Suppressor macrophage treated with lipopolysaccharide for 1 hour (primary cell): Measurements from ENCODE around the gene MCTP1.

Experiments used
- DNase-seq, 3 donors: peaks; one replicate each; pipeline ENCODE4 v3.0.0-alpha.2; 2020 to 2022

The MCTP1 gene

GRCh38 chr5:95284572-95285408 is at the start of gene MCTP1:
Gene MCTP1 (minus strand): TSS chr5:95285094.
- peak; percentile 21 to 58 (median 30) for DNase-seq

GRCh38 chr5:95332158-95332557 is 47.3 kb upstream of the MCTP1 start:
- DNase-seq = no peak

GRCh38 chr5:95331358-95331757 is 46.5 kb upstream of the MCTP1 start:
- no peak for DNase-seq

DNA sequence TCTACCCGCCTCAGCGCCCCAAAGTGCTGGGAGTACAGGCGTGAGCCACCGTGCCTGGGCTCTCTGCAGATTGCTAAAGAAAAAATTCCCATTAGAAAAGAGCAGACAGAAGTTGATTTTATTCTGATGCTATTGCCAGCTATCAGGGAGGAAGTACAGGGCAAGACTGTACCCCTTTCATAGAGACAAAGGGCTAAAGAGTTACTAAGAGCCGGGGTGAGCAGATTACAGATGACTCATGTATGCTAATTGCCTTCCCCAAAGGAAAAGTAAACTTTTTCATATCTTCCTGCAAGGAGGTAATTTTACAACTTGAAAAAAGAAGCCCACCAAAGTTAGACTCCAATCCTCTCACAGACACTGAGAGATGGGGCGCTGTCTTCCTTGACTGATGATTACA is 42.3 kb upstream of the MCTP1 start:
- peak in 1 of 3 donors; percentile 5 for DNase-seq

DNA sequence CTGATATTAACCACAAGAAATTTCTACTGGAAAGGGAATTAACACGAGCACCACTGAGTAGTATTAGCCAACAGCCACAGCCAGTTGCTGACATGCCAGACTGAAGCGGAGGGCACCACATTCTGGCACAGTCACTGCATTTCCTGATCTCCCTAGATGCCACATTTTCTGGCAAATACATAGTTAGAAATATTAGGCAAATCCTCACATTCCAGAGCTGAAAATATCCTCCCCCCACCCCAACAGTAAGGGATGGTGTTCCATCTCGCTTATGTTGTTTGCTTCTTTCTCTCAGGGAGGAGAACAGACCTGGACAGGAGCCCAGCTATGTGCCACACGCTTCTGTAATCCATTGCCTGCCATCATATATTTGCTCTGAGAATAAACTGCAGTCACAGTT is 32.8 kb upstream of the MCTP1 start:
- DNase-seq = no peak

DNA sequence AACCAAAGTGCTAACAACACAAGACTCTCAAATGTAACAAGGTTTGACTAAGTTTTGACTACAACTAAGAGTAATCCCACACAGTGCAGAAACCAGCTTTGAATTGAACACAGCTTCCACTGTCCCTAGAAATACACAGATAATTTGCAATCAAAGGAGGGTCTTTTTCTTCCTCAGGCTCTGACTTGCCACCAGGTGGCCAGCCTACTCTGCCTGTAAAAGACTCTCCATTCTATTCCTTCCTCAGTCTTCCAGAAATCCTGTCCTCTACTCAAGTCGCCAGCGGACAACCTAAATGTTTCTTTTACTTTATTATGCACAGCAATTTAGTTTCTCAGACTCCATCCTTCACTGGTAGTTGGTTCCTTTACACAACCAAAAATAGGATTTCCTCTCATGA is 32.2 kb upstream of the MCTP1 start:
- DNase-seq = no peak

- DNase-seq = no peak
Measured at GRCh38 chr5:95304711-95305110, 19.8 kb upstream of the MCTP1 start.

- peak; percentile 7 to 73 (median 58) for DNase-seq
Measured at GRCh38 chr5:95298651-95299050, 13.8 kb upstream of the MCTP1 start.

- DNase-seq = no peak
Measured at GRCh38 chr5:95296291-95296690, 11.4 kb upstream of the MCTP1 start.

GRCh38 chr5:95285409-95285755 is 488 bp upstream of the MCTP1 start:
- no peak for DNase-seq

DNA sequence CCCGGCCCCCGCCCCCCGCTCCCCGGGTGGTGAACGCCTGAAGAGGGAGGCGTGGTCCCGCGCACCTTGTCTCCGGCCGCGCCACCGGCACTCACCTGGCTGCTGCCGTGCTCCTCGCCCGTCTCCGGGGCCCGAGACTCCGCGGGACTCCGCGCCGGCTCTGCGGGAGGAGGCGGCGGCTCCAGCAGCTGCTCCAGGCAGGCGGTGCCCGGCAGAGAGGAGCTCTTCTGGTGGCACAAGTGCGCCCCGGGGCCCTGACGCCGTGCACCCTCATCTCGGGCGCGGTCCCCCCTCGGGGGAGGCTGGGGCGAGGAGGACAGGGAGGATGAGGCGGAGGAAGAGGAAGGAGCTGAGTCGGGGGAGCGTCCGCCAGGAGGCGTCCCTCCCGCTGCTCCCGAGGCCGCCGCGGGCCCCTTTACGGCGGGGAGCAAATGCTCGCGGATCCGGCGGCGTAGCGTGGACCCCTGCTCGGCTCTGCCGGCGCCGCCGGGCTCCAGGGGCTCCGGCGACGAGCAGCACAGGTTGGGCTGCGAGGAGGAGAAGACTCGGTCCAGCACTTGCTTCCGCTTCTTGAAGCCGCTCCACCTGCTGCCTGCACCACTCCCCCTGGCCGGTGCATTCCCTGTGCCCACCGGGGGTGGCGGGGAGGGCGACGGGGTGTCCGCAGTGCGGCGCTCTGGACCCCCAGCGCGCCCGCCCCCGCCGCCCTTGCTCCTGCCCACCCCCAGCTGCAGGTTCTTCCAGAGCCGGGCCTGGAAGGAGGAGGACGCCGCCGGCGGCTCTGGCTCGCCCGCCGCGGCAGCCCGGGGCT is 928 bp downstream of the MCTP1 start:
- DNase-seq = peak; percentile 34 to 75 (median 43)

DNA sequence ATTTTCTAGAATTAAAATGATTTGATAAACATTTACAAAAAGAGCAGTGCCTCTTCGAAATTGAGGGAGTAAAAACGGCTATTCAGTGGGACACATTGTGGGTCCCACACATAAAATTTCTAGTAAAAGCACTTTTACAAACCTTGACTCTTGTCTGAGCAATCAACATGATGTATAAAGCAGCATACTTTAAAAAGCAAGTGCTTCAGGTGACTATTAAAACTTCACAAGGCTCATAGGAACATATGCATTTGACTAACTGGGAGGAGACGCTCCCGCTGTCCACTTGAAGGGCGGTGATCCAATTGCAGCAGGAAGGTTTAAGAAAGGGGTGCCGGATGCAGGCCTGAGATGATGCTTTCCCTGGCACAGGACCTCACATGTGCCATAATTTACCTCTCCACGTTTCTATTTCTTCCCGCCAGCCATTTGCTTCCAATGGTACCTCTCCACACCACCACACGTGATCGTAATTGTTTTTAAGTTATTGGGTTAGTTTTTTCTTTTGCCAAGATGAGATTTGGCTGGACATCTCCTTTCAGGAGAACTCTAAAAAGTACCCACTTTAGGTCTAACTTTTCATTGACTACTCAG is 1.8 kb downstream of the MCTP1 start:
- DNase-seq = no peak

GRCh38 chr5:95281226-95281625 is 3.7 kb downstream of the MCTP1 start:
- no peak for DNase-seq

GRCh38 chr5:95280401-95281095 is 4.3 kb downstream of the MCTP1 start:
- no peak for DNase-seq

DNA sequence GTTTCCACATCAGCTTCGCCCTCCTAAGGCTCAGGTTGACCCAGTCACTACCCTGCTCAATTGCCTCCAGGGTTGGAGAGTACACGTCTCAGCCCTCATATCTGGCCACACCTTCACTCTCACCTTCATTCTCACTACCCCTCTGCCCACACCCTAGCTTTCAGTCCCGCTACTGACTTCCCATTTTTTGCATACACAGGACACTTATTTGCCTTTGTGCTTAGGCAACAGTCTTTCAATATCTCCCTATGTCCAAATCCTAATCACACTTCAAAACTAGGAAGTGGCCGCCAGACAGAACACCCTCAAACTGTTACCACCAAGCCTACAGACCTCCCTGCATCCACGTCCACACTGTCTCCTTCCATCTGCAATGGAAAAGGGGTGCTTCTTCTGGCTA is 10.9 kb downstream of the MCTP1 start:
- peak; percentile 26 to 33 (median 27) for DNase-seq

GRCh38 chr5:95272316-95272929 is 12.5 kb downstream of the MCTP1 start:
- no peak for DNase-seq

GRCh38 chr5:95262933-95263660 is 21.8 kb downstream of the MCTP1 start:
- DNase-seq = peak in 1 of 3 donors; percentile 20

- DNase-seq = peak; percentile 75 to 90 (median 88)
Measured at GRCh38 chr5:95261437-95262175, 23.3 kb downstream of the MCTP1 start.

DNA sequence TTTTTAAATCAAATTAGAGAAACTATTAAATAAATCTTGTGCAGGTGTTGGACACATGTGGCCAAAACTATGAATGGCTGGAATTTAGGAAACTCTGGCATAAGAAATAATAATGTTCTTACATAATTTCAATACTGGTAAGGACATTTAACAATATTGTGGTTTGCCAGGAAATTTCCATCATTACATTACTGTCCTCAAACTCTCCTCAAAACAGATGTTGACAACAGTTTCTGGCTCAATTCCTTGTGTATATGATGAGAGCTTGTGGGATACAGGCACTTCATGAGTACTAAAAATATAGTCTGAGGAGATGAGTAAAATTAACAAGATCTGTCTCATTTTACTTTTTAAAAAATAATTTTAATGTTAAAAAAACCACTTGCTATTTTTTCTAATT is 27.9 kb downstream of the MCTP1 start:
- peak in 1 of 3 donors; percentile 35 for DNase-seq

- no peak for DNase-seq
Measured at GRCh38 chr5:95256446-95256845, 28.4 kb downstream of the MCTP1 start.

GRCh38 chr5:95252801-95253200 is 32.1 kb downstream of the MCTP1 start:
- no peak for DNase-seq
